GM18511 (cell line): ENCODE results near the gene C19orf47.

Experiments
- ATAC-seq: cut with Tn5 transposase; IDR thresholded peaks from one replicate; pipeline ENCODE4 v1.9.1; 2021; ENCODE audit warnings: mild to moderate bottlenecking, moderate library complexity; ENCODE audit not compliant: unreplicated experiment

Gene C19orf47

GRCh38 chr19:40284251-40284500 is 64.0 kb downstream of the C19orf47 start:
- ATAC-seq, result no peak

DNA sequence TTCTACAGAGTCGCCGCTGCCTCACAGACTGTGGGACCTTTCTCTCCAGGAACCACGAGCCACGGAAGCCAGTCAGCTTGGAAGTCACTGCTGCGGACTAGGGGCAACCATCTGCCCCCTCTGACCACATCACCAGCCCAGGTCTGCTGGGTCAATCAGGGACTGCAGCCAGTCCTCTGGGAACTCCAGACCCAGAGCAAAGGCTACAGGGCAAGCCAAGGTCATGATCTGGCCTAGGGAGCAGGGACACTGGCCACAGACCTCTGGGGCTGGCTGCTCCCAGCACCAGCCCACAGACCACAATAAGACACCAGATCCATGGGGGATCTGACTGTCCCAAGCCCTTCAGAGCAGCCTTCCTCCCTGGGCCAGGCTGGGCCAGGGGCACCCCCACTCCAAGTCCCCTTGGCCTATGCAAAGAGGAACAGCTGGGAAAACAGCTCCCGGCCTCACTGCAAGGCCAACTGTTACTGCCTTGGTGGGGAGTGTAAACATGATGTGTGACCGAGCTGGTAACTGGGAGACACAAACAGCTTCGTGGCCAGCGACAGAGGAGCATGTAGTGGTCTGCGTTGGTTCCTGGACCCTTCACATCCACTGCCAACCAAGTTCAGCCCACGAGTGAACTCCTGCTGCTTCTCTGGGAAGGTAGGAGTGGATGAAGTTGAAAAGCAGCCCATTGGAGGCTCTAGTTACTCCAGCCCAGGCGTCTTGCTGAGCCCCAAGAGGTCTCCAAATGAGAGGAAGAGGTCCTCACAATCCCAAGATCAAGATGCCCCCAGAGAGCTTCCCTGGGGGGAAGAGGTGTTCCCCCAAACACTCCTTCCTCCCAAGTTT is 64.6 kb downstream of the C19orf47 start:
- no peak for ATAC-seq

- no peak for ATAC-seq
These were observed 65.3 kb downstream of the C19orf47 start for GRCh38 chr19:40282920-40283319.

- ATAC-seq, result no peak
These were observed 66.0 kb downstream of the C19orf47 start for GRCh38 chr19:40282209-40282580.

GRCh38 chr19:40281381-40282208 is 66.6 kb downstream of the C19orf47 start:
- ATAC-seq, result no peak

- no peak for ATAC-seq
These were observed 67.5 kb downstream of the C19orf47 start for GRCh38 chr19:40280608-40281221.

- ATAC-seq, result no peak
These were observed 68.2 kb downstream of the C19orf47 start for GRCh38 chr19:40279761-40280607.

- ATAC-seq, result no peak
These were observed 69.1 kb downstream of the C19orf47 start for GRCh38 chr19:40279120-40279551.

DNA sequence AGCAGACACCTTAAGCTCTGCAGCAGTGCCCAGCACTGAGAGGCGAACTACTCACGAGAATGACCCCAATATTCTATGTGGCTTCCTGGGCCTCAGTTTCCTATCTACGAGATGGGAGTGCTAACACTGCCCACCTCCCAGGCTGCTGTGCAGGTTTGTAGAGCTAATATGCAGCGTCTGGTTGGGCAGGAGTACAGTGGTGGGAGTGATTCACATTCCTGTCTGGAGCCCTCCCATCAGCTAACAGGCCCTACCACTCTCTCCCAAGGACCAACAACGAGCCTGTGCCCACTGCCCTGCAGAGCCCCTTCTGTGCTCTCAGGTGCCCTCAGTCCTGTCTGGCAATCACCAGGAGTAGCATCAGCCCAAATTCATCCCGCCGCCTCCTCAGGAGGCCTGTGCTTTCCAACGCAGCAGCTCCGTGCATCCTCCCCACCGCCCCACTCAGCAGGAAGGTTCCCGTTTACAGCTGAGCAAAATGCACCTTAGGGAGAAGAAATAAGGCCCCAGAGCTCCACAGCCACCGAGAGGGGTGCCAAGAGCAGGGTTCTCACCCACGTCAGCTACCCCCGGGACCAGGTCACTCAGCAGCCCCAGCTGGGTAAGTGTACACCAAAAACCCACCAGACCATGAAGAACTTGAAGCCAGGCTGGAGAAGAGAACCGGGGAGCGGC is 69.7 kb downstream of the C19orf47 start:
- no peak for ATAC-seq

GRCh38 chr19:40277356-40278059 is 70.7 kb downstream of the C19orf47 start:
- no peak for ATAC-seq

- ATAC-seq, result no peak
These were observed 73.3 kb downstream of the C19orf47 start for GRCh38 chr19:40274585-40275544.

GRCh38 chr19:40273469-40274360 is 74.5 kb downstream of the C19orf47 start:
- ATAC-seq, result no peak

DNA sequence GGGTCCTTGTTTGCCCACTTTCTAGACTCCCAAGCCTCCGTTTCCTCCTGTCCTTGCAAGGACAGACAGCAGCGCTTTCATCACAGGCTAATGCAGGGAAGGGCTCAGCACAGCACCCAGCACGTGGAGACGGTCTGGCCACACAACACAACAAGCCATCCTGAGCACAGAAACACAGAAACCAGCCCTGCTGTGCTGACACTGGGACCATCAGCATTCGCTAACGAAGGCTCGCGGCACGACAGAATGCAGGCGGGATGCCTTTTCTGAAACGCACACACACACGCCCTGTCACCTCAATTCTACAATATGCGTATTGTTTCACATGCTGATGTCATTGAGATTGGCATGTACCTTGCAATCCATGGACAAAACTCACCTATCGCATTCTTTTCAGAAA is 75.9 kb downstream of the C19orf47 start:
- no peak for ATAC-seq

- no peak for ATAC-seq
These were observed 76.5 kb downstream of the C19orf47 start for GRCh38 chr19:40271706-40272105.

DNA sequence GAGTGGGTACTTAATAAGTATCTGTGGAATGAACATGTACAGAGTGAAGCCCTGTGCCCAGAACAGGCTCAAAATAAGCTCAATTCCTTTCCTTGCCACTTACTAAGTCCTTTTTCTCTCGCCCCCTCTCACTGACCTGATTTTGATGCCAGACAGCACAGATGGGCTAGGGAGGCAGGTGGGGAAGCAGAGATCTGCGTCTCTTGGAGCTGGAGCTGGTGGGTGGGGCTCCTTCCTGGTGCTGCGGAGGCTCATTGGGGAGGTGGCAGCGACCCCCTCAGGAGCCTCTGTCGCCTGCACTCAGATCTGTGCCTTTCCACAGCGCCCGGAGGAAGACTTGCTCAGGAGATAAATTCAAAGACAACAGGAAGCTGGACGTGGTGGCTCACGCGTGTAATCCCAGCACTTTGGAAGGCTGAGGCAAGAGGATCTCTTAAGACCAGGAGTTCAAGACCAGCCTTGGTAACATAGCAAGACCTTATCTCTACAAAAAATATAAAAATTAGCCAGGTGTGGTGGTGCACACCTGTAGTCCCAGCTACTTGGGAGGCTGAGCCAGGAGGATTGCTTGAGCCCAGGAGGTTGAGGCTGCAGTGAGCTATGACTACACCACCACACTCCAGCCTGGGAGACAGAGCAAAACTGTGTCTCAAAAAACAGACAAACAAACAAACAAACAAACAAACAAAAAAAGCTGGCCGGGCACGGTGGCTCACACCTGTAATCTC is 77.7 kb downstream of the C19orf47 start:
- ATAC-seq, result no peak
